GM19035 (cell line): Measurements from ENCODE around the gene UPB1.

Experiments used
- ATAC-seq: cut with Tn5 transposase; IDR thresholded peaks from one replicate; pipeline ENCODE4 v1.9.1; 2021; ENCODE audit not compliant: unreplicated experiment

Gene UPB1

GRCh38 chr22:24503843-24504338 lies 8.8 kb downstream of the UPB1 start:
- ATAC-seq, result no peak

GRCh38 chr22:24504540-24504939 lies 9.4 kb downstream of the UPB1 start:
- ATAC-seq, result no peak

GRCh38 chr22:24504956-24505736 lies 10.0 kb downstream of the UPB1 start:
- no peak for ATAC-seq

DNA sequence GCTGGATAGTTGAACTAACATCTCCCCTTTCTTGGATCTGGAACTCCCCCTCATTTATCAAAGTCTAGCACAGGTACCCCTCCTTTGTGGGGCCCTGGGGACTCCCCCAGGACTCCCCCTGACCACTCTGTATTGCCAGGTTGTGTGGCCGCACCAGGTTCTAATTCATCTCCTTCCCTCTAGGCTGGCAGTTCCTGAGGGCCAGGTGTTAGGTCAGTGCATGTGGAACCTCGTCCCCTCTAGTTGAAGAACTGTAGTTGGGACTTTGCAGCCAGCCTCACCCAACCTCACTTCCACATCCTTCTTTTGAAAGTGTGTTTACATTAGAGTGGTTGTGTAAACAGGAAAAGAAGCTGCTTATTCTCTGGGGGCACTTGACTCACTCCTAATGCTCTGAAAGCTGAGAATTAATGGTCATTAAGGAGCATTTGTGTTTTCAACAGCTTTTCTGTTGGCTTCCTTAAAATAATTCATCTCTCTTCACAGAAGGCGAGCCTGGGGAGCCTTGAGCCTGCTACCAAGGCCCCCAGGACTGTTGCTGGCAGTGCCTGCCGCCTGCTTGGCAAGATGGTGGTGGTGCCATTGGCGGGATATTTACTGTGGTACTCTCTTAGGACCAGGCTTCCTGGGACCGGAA lies 11.8 kb downstream of the UPB1 start:
- no peak for ATAC-seq

GRCh38 chr22:24507716-24508115 lies 12.6 kb downstream of the UPB1 start:
- ATAC-seq, result no peak

DNA sequence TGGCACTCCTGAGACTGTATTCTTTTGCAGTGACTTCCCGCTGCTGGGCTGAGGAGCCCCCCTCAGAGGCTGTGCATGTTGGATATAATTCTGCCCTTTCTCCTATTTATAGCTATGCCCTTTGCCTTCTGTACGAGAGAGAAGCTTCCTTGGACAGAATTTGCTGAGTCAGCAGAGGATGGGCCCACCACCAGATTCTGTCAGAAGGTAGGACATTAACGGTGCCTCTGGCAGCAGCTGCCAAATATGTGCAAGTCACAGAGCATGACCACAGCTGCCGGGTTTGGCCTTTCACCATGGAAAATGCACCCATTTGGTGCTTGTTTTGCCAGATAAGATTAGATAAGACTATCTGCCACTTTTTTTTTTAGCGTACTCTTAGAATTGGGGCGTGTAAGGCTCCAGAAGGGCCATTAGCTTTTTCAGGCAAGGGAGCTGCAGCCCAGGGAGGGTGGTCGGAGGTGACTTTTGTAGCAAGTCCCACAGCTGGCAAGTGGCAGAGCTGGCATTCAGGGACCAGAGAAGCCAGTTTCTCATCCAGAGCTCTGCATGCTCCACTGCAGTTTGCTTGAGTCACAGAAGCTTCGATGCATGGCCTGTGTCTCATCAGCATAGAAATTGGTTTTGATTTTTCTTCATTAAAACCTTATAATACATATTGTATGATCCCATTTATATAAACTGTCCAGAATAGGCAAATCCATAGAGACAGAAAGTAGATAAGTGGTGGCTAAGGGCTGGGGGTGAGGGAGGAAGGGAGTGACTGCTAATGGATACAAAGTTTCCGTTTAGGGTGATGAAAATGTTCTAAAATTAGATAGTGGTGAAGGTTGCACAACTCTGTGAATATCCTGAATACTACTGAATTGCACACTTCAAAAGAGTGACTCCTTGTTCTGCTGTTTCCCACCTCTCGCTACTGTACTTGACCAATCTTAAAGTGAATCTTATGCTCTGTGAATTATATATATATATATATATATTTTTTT lies 15.8 kb downstream of the UPB1 start:
- ATAC-seq, result no peak

GRCh38 chr22:24512043-24512442 lies 16.9 kb downstream of the UPB1 start:
- no peak for ATAC-seq

DNA sequence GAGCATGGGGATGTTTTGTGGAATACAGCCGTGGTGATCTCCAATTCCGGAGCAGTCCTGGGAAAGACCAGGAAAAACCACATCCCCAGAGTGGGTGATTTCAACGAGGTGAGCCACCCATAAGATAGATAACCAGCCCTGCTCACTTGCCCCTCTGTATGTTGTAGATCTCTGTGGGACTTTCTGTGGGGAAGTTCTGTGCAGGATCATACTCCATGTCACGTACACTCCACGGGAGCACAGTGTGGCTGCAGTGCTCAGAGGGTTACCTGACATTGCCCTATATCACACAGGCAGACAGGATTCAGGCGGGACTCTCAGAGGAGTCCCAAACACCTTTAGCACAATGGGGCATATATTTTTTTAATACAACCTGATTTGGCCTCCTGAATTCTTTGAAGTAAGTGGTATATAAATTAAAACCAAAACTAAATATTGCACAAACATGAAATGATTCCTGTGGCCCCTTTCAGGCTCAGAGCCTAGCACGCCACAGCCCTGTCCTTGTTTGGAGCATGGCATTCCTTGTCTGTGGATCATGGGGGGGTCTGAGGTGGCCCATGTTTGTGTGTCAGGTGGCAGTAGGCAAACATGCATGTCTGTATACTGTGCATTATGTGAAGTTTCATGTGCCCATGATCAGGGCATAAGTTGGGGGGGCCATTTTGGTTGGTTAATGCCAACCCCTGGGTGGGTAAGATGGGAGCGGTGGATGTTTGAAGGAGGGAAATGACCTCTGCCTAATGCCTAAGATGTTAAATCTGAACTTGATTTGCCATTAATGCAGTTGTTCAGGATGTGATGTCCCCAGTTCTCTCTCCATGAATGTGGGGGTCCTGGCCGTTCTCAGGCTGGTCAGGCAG lies 18.5 kb downstream of the UPB1 start:
- no peak for ATAC-seq

DNA sequence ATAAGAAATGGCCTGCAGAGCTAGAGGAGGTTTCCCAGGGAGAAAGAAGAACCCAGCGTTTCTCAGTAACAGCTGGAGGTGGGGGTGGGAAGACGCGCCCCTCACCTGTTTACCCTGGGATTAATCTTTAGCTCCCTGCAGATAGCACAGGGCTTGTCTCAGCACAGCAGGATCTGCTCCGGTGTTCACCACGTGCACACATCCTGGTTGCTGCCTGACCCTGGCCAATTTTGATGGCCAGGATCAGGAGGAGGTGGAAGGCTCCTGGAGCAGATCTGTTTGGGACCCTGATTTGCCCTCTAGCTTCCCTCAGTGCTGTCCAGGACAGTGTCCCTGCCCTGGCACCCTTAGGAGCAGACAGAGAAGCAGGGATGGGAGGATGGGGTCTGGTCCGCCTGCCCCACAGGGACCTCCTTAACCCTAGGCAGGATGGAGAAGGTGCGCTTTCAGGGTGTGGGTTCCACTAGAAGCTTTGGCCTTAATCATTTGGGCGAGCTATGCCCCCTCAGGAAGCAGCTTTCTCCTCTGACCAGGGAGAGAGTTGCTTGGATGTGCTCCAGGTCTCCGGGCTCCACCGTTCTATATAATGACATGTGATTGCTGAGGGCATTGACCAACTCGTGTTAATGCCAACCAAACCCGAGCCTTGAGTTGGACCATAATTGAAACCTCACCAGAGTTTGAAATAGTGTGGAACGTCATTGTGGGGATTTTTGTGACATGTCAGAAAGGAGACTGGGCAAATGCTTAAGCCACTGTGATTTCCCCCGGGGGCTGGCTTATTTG lies 19.3 kb downstream of the UPB1 start:
- no peak for ATAC-seq

DNA sequence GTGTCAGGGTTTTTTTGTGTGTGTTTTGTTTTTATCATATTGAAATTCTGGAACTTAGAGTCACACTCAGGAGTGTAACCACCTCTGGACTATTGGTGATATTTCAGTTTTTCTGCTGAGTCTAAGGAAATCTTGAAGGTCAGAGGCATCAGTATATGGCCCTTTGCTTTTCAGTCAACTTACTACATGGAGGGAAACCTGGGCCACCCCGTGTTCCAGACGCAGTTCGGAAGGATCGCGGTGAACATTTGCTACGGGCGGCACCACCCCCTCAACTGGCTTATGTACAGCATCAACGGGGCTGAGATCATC lies 19.9 kb downstream of the UPB1 start:
- no peak for ATAC-seq

DNA sequence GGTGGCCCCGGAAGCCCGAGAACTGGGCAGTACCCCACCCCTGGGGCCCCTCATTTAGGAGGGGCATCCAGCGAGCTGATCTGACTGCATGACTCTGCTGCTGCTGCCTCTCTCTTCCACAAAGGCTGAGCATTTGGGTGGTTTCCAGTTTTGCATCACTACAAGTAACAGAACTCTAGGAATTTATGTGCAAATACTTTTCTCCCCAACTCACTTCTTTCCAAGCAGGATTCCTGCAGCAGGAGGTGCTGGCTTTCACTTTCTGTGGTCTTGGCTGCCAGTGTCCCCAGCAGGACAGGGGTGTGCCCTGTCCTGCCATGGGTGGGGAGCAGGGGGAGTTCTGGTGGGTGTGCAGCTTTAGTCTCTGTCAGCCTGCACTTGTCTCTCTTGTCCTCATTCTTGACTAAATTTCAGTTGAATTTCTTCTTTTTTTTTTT lies 21.2 kb downstream of the UPB1 start:
- ATAC-seq, result no peak

- no peak for ATAC-seq
Observed at GRCh38 chr22:24517446-24517845, 22.3 kb downstream of the UPB1 start.

DNA sequence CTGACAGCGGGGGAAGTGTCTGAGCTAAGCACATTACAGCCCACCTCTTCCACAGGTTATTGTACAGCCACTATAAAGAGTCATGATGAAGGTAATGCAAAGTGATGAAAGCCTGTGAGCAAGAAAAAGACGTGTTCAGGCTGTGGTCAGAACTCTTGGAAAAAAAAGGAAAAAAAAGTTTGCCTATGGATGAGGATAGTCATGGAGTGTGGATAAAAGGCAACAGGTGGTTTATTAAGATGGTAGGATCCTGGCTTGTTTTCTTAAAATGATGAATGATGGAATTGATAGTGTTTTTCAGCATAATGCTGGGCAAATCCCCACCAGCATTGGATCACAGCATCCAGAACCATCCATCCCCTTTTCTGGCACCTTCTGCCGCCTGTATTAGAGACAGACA lies 23.1 kb downstream of the UPB1 start:
- ATAC-seq, result no peak

DNA sequence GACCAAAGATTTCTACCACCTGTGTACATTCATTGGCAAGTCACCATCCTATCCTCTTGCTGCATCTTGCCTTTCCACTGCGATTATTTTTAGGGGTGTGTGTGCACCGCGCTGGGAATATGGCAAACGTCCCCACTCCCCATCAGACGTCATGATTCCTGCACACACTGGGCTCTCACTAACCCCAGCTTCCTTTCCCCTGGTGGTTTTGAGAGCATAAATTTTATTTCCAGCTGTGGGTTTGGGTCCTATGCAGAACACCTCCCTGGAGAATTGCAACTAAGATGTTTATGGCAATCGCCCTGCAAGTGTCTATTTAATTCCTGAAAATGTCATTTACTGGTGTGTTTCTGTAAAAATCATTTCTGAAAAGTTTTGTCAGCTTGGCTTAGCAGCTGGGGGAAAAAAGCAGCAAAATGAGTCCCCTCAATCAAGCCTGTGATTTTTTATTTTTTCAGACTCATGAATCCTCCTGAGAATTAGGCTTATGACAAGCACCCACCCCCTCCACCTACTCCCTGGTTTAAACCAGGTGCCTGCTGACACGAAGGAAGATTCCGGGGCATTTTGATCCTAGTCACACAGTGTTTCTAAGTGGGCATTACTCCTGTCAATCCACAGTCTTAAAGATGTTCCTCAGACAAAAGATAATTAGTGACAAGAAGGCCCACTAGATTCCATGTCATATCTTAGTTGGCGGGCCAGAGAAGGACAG lies 23.8 kb downstream of the UPB1 start:
- no peak for ATAC-seq

- no peak for ATAC-seq
Observed at GRCh38 chr22:24519496-24519895, 24.4 kb downstream of the UPB1 start.

GRCh38 chr22:24521791-24522245 lies 26.7 kb downstream of the UPB1 start:
- ATAC-seq, result no peak

DNA sequence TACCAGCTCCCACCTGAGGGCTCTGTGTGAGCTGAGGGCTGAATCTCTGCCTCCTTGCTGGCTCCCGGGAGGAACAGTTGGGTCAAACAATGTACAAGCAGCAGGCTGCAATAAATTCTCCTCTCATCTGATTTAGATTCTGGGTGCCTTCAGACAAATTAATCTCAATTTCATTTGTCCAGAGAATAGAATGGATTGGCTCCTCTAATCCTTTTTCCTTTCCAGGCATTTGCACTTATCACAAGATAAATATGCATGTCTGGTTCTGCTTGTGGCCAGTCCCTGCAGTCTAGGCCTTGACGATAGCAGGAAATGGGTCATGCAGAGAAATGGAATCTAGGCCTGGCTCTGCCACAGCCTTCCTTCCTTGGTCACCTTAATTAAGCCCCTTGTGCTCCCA lies 28.7 kb downstream of the UPB1 start:
- no peak for ATAC-seq

DNA sequence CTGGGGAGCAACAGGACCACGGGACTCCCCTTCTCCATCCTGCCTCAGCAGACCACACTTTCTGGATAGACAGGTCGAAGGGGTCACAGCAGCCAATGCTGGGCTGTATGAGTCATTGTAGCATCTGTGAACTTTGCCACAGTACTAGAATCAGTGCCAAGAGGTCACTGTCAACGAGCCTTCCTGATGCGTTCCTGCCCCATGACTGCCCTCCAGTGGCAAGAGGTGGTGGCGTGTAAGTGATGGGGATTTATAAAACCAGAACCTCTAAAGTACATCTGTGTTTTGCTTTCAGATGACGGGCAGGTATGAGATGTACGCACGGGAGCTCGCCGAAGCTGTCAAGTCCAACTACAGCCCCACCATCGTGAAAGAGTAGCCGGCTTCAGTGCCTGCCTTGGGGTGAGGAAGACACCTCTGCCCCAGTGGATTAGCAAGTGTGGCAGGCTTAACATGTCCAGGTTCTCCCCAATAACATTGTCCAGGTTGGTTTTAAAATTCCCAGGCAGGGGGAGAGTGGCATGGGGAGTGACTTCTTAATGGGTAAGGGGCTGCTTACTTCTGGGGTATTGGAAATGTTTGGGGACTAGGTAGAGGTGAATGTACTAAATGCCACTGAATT lies 30.4 kb downstream of the UPB1 start:
- no peak for ATAC-seq

DNA sequence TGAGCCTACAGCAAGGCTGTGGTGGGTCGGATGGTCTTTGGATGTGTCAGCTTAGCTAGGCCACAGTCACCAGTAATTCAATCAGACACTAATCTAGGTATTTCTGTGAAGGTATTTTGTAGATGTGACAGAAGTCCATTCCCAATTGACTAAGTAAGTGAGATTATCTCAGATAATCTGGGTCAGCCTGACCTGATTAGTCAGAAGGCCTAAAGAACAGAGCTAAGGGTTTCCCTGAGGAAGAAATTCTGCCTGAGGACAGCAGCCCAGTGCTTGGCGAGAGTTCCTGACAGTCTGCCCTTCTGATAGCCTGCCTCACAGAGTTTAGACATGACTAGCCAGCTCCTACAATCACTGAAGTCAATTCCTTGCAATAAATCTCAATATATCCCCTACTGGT lies 31.1 kb downstream of the UPB1 start:
- ATAC-seq, result no peak
